B cell (primary cell): ENCODE measurements around the gene MLLT11. TPM values are rescaled to one million over a fixed set of nuclear protein-coding genes. Genes with fewer than 3 reads are reported as not detected.
A peak's percentile ranks its signal among the peaks of the same experiment; 100 is the strongest.

Experiments used
- ATAC-seq: fragments of 200-7000 bp; cut with Tn5 transposase; one replicate; pipeline ENCODE4 v1.10.0; 2021; ENCODE audit warnings: low read depth, mild to moderate bottlenecking, moderate number of reproducible peaks, moderate library complexity
- CTCF ChIA-PET: fragments of 350-600 bp; sonication (Branson Sonifier 250); formaldehyde crosslinking; loops from one replicate; lab custom pipeline; 2021; ENCODE audit warnings: antibody characterized with exemption, inconsistent platforms; lab: Charles Lee
- POLR2A ChIA-PET: fragments of 350-600 bp; sonication (Branson Sonifier 250); formaldehyde crosslinking; loops from one replicate; lab custom pipeline; 2021; ENCODE audit warnings: antibody characterized with exemption; lab: Charles Lee
- DNase-seq: peaks from one replicate; pipeline ENCODE4 v3.0.0; 2013
- H2AFZ ChIP-seq: 2 replicates; pipeline ENCODE4 v1.6.1; 2012; ENCODE audit warnings: mild to moderate bottlenecking, low read depth, low read length; ENCODE audit not compliant: insufficient read depth, poor library complexity, severe bottlenecking
- H3K27ac ChIP-seq, 2 donors: 1 replicate in 1 of 2; 2 replicates in 1 of 2; pipeline ENCODE4 v1.5.1; 2012 to 2013; ENCODE audit warnings: low read length in 2 of 2, mild to moderate bottlenecking in 2 of 2, moderate library complexity in 1 of 2
- H3K27me3 ChIP-seq, 4 experiments: fragments of 200-600 bp in 1 of 4; sonication (generic) in 1 of 4; replicated peaks in 1 of 4; 1 replicate in 2 of 4; 2 replicates in 2 of 4; pipeline versions ENCODE4 v1.6.1 to v1.7.0; 2013 to 2016; ENCODE audit warnings: low read length in 3 of 4, mild to moderate bottlenecking in 2 of 4, mixed read lengths in 1 of 4, moderate library complexity in 1 of 4; ENCODE audit not compliant: insufficient read depth in 4 of 4, control insufficient read depth in 3 of 4; ENCODE audit errors: control extremely low read depth in 1 of 4
- H3K36me3 ChIP-seq, 2 experiments: replicated peaks in 1 of 2; 1 replicate in 1 of 2; 2 replicates in 1 of 2; pipeline versions ENCODE4 v1.6.1 to v1.7.1; 2013; ENCODE audit warnings: low read length in 1 of 2; ENCODE audit not compliant: insufficient read depth in 2 of 2, control insufficient read depth in 1 of 2; ENCODE audit errors: control extremely low read depth in 1 of 2, extremely low read depth in 1 of 2
- H3K4me1 ChIP-seq, 2 donors: fragments of 200-600 bp in 1 of 2; sonication (generic) in 1 of 2; 1 replicate in 1 of 2; 2 replicates in 1 of 2; pipeline versions ENCODE4 v1.5.1 to v1.6.1; 2013 to 2017; ENCODE audit warnings: low read length in 2 of 2; ENCODE audit not compliant: control insufficient read depth in 2 of 2, insufficient read depth in 2 of 2
- H3K4me2 ChIP-seq: replicated peaks from 2 replicates; pipeline ENCODE3; 2012; ENCODE audit warnings: mild to moderate bottlenecking, low read depth, low read length; ENCODE audit not compliant: poor library complexity, severe bottlenecking
- H3K4me3 ChIP-seq, 5 experiments: fragments of 200-600 bp in 1 of 5; sonication (generic) in 1 of 5; 1 replicate in 3 of 5; 2 replicates in 2 of 5; pipeline versions ENCODE4 v1.5.1 to v1.7.0; 2011 to 2016; ENCODE audit warnings: low read length in 4 of 5, mild to moderate bottlenecking in 4 of 5, low read depth in 2 of 5, control low read depth in 1 of 5, moderate library complexity in 1 of 5; ENCODE audit not compliant: insufficient read depth in 1 of 5; ENCODE audit errors: control extremely low read depth in 1 of 5, extremely low read depth in 1 of 5
- H3K79me2 ChIP-seq: fragments of 200-600 bp; sonication (generic); one replicate; pipeline ENCODE4 v1.6.0; 2016; ENCODE audit warnings: low read length; ENCODE audit not compliant: control insufficient read depth, insufficient read depth
- H3K9ac ChIP-seq: fragments of 200-600 bp; sonication (generic); 2 replicates; pipeline ENCODE4 v1.6.1; 2017; ENCODE audit warnings: mild to moderate bottlenecking, low read length, moderate library complexity
- H3K9me3 ChIP-seq, 3 donors: one replicate each; pipeline versions ENCODE4 v1.6.1 to v1.7.1; 2013; ENCODE audit warnings: low read length in 2 of 3; ENCODE audit not compliant: control insufficient read depth in 2 of 3, insufficient read depth in 1 of 3; ENCODE audit errors: control extremely low read depth in 1 of 3
- H4K20me1 ChIP-seq: 2 replicates; pipeline ENCODE4 v1.6.0; 2012; ENCODE audit warnings: mild to moderate bottlenecking, low read length; ENCODE audit not compliant: insufficient read depth, control insufficient read depth, poor library complexity, severe bottlenecking
- H3K27ac Mint-ChIP-seq: one replicate; pipeline ENCODE4 v1.8.0; 2021; ENCODE audit warnings: mixed read lengths
- H3K27me3 Mint-ChIP-seq: one replicate; pipeline ENCODE4 v1.8.0; 2021; ENCODE audit warnings: mixed read lengths
- H3K4me1 Mint-ChIP-seq: one replicate; pipeline ENCODE4 v1.8.0; 2021; ENCODE audit warnings: mixed read lengths
- H3K4me3 Mint-ChIP-seq: one replicate; pipeline ENCODE4 v1.8.0; 2021; ENCODE audit warnings: mixed read lengths
- H3K9me3 Mint-ChIP-seq: one replicate; pipeline ENCODE4 v1.8.0; 2022; ENCODE audit warnings: mixed read lengths; ENCODE audit not compliant: insufficient read depth
- EZH2 ChIP-seq: IDR thresholded peaks from 2 replicates; pipeline ENCODE4 v1.6.1; 2012; ENCODE audit warnings: borderline replicate concordance, low read depth, mild to moderate bottlenecking, moderate library complexity, low read length; ENCODE audit not compliant: insufficient read depth, poor library complexity, severe bottlenecking
- WGBS: methylation state at CpG from one replicate; pipeline ENCODE4 v1.1.5; 2013; ENCODE audit warnings: missing lambda C conversion rate; ENCODE audit not compliant: insufficient coverage; 5-methylcytosine and 5-hydroxymethylcytosine counted together
- intact Hi-C: fragments of 100-400 bp; cut with micrococcal nuclease; formaldehyde crosslinking; loops from one replicate; pipeline ENCODE4 v1.10.0; 2022
- polyA plus RNA-seq: library from polyadenylated mRNA; depleted of rRNA; stranded (reverse); fragments of >200 nt; gene quantifications from 2 replicates; pipeline ENCODE4 v1.2.3, GENCODE V29; 2012
- total RNA-seq, 2 donors: library from RNA; stranded (reverse); fragments of 120-200 nt in 1 of 2; gene quantifications; 1 replicate in 1 of 2; 2 replicates in 1 of 2; pipeline versions ENCODE4 v1.2.3 to v1.2.4, GENCODE V29; 2013 to 2022
- TF ChIP-seq, protein P1 (sequence below): fragments of 200-600 bp; IDR thresholded peaks from one replicate; pipeline ENCODE4 v1.8.0; 2022; ENCODE audit warnings: antibody characterized with exemption, mild to moderate bottlenecking

The MLLT11 gene
- total and polyA plus RNA-seq, 2 donors (not counting 1 experiment from before 2014, with no cell fraction given), result 1.1 to 2.4 TPM

GRCh38 chr1:151024540-151025146 is 35.6 kb upstream of the MLLT11 start:
- Histone ChIP-seq H3K27me3 (no peaks in the 10 kb centered on the region), H3K9me3 (no peaks in the 10 kb centered on the region), H4K20me1 (no peaks in the 10 kb centered on the region), H3K36me3 (peaks cover 0 to 32% of the 10 kb centered on the region in 2 experiments), H3K27ac (no peak overlapping the region), H3K9ac (no peak overlapping the region), H3K4me2 (peak overlapping the region; percentile 17), H3K4me1 (peaks cover 0 to 5% of the 10 kb centered on the region in 2 donors), H3K4me3 (no peak overlapping the region), H3K79me2 (no peaks in the 10 kb centered on the region), H2AFZ (peak overlapping the region; percentile 35)
- intact Hi-C loops, result loop anchor here (1.0 to 2.0 kb wide), 4 partner anchors 22 to 132 kb away; partner anchors contain the start of genes C1orf56, CDC42SE1, GABPB2 and TNFAIP8L2
- ChIA-PET POLR2A (interaction anchor here (0.6 to 1.0 kb wide), 5 partner anchors 24 to 153 kb away, joined by 3 to 12 read pairs (median 3); no protein-coding TSS in a partner anchor), CTCF (interaction anchor here (0.5 to 6.3 kb wide), 35 partner anchors 13 to 228 kb away, joined by 3 to 61 read pairs (median 4); partner anchors contain the start of genes C1orf56, CDC42SE1, GABPB2 and MINDY1)
- peak overlapping the region; percentile 72 for H3K27ac Mint-ChIP-seq
- no peaks in the 10 kb centered on the region for H3K27me3 Mint-ChIP-seq
- DNase-seq, result peak; percentile 86
- no peaks in the 10 kb centered on the region for H3K9me3 Mint-ChIP-seq
- H3K4me1 Mint-ChIP-seq, result peaks cover 6% of the 10 kb centered on the region
- H3K4me3 Mint-ChIP-seq, result no peak overlapping the region
- WGBS, result 7% methylated on average over 3 of the region's 6 CpGs
- ATAC-seq, result peak; percentile 98
- TF ChIP-seq, protein P1, sequence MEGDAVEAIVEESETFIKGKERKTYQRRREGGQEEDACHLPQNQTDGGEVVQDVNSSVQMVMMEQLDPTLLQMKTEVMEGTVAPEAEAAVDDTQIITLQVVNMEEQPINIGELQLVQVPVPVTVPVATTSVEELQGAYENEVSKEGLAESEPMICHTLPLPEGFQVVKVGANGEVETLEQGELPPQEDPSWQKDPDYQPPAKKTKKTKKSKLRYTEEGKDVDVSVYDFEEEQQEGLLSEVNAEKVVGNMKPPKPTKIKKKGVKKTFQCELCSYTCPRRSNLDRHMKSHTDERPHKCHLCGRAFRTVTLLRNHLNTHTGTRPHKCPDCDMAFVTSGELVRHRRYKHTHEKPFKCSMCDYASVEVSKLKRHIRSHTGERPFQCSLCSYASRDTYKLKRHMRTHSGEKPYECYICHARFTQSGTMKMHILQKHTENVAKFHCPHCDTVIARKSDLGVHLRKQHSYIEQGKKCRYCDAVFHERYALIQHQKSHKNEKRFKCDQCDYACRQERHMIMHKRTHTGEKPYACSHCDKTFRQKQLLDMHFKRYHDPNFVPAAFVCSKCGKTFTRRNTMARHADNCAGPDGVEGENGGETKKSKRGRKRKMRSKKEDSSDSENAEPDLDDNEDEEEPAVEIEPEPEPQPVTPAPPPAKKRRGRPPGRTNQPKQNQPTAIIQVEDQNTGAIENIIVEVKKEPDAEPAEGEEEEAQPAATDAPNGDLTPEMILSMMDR, result peak; percentile 85
- no peak for TF ChIP-seq EZH2

- ATAC-seq, result no peak
- Mint-ChIP-seq H3K9me3 (no peaks in the 10 kb centered on the region), H3K27ac (no peak overlapping the region), H3K27me3 (no peaks in the 10 kb centered on the region), H3K4me1 (peaks cover 6% of the 10 kb centered on the region), H3K4me3 (no peak overlapping the region)
- TF ChIP-seq, protein P1, result no peak
- TF ChIP-seq EZH2, result no peak
- Histone ChIP-seq H3K4me3 (no peak overlapping the region), H2AFZ (no peak overlapping the region), H3K4me1 (peaks cover 0 to 5% of the 10 kb centered on the region in 2 donors), H4K20me1 (no peaks in the 10 kb centered on the region), H3K9ac (no peak overlapping the region), H3K27ac (no peak overlapping the region), H3K9me3 (no peaks in the 10 kb centered on the region), H3K4me2 (no peak overlapping the region), H3K36me3 (peaks cover 3 to 45% of the 10 kb centered on the region in 2 experiments), H3K79me2 (no peaks in the 10 kb centered on the region), H3K27me3 (no peaks in the 10 kb centered on the region)
- no peak for DNase-seq
- intact Hi-C loops, result no loop called here
- ChIA-PET POLR2A (no interaction called here), CTCF (interaction anchor here (0.7 to 6.3 kb wide), 7 partner anchors 20 to 418 kb away, joined by 3 to 61 read pairs (median 11); partner anchors contain the start of genes CDC42SE1, GABPB2, MINDY1 and MLLT11)
Observed at GRCh38 chr1:151026460-151026859, 33.7 kb upstream of the MLLT11 start.
